ENCODE measurements around the gene UROD.

UROD gene

DNA sequence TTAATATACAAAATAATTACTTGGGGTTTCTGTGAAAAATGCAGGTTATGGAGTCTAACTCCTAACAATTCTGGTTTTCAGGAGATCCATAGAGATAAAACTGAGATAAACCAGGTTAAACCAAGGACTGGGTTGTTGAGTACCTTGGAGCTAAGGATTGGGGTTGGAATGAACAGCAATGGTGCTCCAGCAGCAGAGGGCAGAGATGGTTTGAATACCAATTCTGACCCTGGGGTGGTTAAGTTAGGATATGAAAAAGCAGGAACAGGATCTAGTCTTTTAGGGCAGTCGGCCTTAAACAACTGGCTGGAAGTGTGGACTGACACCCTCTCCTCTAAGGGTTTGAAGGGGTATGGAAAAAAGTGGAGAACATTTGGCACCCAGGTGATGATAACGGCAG, 53.0 kb downstream of the UROD start:
- DNase-seq (ENCODE audit: low read depth, low spot score): no peak
- no peak overlapping the region for H3K4me3 ChIP-seq (ENCODE audit: low read depth, low read length)
- TF ChIP-seq, protein P1, sequence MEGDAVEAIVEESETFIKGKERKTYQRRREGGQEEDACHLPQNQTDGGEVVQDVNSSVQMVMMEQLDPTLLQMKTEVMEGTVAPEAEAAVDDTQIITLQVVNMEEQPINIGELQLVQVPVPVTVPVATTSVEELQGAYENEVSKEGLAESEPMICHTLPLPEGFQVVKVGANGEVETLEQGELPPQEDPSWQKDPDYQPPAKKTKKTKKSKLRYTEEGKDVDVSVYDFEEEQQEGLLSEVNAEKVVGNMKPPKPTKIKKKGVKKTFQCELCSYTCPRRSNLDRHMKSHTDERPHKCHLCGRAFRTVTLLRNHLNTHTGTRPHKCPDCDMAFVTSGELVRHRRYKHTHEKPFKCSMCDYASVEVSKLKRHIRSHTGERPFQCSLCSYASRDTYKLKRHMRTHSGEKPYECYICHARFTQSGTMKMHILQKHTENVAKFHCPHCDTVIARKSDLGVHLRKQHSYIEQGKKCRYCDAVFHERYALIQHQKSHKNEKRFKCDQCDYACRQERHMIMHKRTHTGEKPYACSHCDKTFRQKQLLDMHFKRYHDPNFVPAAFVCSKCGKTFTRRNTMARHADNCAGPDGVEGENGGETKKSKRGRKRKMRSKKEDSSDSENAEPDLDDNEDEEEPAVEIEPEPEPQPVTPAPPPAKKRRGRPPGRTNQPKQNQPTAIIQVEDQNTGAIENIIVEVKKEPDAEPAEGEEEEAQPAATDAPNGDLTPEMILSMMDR (IDR thresholded peaks at IDR 0.05; ENCODE audit: insufficient read depth, low read length, missing control alignments): no peak
- ChIA-PET POLR2A (no interaction called here), CTCF (interaction anchor here (1.0 kb wide), 1 partner anchor 235 kb away, joined by 3 read pairs; no protein-coding TSS in a partner anchor)

Measured in AG04449 (cell line).